Measurements from ENCODE around the gene ZC3H18.

ZC3H18 gene

DNA sequence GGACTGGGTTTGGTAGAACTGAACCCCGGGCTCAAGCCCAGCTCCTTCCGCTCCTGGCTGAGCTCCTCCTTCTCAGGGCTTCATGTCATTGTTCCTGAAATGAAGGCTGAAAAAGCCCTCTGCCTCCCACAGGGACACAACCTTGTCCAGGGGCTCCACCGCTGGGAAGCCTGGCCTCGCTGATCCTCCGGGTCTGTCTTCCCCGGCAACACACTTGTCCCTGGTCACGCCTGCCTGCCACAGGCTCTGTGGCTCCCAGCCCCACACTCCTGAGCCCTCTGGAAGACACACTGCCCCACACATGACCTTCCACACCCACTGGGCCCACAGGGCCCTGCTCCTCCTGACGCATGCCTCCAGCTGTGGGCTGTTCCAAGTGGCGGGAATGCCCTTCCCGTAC, 18.0 kb upstream of the ZC3H18 start:
- FAIRE-seq = no peak

DNA sequence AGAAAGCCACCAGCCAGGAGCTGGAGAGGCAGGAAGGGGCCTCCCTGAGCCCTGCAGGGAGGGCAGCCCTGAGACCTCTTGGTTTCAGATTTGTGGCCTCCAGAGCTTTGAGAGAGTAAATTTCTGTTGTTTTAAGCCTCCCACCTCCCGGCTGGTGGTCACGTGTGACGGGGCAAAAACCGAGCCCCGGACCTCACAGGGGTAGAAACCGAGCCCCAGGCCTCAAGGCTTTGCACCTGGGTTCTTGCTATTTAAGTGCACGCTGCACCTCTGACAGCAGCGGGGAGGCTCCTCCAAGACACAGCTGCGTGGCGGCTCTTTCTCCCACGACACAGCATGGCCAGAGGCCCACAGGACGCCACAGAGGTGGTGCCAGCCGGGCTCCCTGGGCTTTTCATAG, 17.4 kb upstream of the ZC3H18 start:
- no peak for FAIRE-seq

DNA sequence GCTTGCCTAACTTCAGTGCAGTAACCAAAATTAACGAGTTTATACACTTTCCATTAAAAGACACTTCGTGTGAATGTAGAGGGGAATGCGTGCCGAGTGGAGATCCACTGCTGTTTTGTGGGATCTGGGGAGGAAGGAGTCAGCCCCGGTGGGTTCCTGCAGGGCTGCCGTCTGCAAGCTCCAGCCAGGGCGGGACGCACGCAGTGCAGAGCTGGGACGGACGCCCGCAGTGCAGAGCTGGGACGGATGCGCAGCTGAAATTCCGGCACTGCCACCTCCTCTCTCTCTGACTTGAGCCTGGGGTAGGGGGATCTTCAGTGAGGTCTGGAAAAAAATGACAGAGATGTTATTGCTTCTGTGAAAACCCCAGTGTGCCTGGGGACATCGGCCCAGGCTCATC, 16.5 kb upstream of the ZC3H18 start:
- no peak for FAIRE-seq

DNA sequence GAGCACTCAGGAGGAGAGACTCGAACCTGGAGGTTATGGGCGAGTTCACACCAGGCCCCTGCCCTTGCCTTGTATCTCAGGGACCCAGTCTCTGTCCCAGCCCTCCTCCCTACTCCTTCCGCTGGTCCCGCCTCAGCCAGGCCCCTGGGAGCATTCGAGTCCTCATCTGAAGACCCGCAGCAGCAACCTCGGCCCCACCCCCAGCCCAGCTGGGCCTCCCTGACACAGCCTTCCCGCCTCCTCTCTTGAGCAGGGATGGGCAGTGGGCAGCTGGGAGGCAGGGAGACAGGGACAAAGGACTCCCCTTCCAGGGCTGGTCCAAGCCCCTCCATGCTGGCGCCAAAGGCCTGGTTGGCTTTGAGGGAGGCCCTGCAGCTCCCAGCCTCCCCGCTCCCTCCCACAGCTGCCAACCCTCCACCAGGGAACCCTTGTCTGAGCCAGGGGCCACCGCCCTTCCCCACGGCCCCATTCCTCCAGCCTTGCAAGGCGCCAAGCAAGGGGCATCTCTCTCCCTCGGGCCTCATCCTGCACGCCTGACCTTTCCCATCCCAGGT, 15.4 kb upstream of the ZC3H18 start:
- no peak for FAIRE-seq

DNA sequence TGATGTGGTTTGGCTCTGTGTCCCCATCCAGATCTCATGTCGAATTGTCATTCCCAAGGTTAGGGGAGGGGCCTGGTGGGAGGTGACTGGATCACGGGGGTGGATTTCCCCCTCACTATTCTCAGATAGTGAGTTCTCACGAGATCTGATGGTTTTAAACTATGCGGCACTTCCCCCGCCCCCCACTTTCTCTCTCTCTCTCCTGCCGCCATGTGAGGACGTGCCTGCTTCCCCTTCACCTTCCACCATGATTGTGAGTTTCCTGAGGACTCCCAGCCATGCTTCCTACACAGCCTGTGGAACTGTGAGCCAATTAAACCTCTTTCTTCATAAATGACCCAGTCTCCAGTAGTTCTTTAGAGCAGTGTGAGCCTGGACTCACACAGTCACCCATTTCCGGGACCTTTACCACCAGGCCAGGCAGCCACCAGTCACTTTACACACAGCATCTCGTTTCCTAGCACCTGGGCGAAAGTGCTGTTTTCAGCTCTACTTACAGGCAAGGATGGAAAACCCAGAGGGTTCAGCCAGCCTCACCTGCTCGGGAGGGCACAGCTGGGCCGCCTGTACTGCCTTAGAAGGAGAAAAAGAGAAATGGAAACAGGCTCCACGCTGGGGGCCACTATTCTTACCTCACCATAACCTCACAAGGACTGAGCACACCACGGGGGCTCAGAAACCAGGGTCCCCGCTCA, 13.8 kb upstream of the ZC3H18 start:
- no peak for FAIRE-seq

DNA sequence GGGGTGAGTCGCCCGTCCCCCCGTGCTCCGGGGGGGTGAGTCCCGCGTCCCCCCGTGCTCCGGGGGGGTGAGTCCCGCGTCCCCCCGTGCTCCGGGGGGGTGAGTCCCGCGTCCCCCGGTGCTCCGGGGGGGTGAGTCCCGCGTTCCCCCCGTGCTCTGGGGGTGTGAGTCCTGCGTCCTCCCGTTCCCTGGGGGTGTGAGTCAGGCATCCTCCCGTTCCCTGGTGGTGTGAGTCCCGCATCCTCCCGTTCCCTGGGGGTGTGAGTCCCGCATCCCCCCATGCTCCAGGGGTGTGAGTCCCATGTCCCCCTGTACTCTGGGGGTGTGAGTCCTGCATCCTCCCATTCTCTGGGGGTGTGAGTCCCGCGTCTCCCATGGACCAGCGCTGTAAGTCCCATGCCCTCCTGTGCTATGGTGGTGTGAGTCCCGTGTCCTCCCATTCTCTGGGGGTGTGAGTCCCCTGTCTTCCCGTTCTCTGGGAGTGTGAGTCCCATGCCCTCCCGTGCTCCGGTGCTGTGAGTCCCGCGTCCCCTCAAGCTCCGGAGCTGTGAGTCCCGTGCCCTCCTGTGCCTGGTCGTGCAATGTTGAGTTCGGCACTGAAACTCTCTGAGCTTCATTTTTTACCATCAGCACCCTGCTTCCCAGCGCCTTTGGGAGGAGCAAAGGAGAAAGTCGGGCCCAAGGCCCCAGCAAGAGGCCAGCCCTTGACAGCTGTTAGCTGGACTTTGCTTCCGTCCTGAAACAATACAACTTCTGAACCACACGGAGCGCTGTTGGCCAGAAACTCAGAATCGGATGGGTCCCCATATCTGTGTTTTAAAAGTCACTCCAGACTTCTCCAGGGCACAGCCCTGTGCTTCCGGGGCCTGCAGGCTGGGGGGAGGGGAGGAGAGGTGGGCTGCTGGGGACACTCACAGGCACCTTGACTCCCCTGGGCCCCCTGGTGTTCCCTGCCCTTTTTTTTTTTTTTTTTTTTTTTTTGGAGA, 11.5 kb upstream of the ZC3H18 start:
- no peak for FAIRE-seq

DNA sequence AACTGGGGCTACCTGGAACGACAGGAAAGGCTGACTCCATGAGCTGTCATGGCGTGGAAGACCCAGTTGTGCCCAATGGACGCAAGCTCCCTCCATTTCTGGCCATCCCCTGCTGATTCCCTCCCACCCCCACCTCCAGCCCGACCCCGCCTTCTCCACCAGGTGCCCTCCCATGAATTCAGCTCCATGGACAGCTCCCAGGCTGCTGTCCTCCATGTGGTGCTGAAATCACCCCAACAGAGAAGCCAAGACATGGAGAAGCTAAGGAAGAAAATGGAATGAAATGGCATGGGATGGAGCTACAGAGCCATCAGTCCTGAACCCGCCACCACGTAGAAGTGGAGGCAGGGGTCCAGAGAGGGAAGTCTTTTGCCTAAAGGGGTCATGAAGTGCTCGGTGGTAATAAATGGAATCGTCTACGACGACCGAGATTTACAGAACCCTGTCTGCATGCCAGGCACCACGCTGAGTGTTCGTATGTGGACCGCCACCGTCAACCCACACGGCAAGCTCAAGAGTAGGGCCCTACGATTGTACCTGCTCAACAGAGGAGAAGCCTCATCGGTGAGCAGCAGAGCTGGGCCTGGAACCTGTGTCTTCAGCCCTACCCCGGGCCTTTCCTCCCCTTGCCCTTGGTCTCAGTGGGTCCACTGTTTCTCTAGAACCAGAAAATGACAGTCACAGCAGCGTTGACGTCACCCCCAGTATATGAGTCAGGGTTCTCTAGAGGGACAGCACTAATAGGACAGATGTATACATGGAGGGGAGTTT, 9.3 kb upstream of the ZC3H18 start:
- no peak for FAIRE-seq

DNA sequence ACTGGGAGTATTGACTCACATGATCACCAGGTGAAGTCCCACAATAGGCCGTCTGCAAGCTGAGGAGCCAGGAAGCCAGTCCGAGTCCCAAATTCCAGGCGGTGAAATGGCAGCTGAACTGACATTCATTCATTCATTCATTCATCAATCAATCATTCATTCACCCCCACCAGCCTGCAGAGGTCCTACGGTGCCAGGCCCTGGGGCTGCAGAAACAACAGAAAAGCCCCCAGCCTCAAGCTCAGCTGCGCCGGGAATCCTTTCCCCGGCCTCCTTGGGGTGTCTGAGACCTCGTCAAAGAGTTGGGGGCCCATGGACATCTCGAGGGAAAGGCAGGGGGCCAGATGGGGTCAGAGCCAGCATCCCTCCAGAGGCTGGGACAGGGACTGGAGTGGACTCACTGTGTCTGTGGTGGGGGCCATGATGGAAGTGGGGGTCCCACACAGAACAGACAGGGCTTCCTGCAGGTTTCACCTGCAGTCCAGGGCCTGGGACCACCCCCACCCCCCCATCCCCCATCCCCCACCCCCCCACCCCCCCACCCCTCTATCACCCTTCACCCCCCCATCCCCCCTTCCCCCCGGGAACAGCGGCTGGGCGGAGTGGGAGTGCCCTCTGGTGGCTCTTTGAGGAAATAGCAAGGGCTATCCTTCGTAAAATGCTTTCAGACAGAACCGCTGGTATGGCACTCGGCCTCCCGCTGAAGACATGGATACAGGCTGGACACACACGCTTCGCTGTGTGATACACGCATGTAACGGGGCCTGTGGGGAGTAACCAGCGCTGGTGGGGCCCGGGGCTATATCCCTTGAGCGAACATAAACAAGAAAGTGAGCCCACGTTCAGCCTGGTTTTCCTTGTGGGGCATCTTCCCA, 8.5 kb upstream of the ZC3H18 start:
- FAIRE-seq = no peak

DNA sequence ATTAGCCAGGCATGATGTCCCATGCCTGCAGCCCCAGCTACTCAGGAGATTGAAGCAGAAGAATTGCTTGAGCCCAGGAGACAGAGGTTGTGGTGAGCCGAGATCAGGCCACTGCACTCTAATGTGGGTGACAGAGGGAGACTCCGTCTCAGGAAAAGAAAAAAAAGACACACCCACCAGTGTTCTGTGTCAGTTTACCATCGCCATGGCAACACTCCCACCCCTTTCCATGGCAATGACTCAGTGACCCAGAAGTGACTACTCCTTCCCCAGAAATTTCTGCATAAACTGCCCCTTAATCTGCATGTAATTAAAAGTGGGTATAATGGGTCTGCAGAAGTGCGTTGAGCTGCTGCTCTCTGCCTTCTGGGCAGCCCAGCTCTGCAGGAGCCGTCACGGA, 4.0 kb upstream of the ZC3H18 start:
- no peak for FAIRE-seq

DNA sequence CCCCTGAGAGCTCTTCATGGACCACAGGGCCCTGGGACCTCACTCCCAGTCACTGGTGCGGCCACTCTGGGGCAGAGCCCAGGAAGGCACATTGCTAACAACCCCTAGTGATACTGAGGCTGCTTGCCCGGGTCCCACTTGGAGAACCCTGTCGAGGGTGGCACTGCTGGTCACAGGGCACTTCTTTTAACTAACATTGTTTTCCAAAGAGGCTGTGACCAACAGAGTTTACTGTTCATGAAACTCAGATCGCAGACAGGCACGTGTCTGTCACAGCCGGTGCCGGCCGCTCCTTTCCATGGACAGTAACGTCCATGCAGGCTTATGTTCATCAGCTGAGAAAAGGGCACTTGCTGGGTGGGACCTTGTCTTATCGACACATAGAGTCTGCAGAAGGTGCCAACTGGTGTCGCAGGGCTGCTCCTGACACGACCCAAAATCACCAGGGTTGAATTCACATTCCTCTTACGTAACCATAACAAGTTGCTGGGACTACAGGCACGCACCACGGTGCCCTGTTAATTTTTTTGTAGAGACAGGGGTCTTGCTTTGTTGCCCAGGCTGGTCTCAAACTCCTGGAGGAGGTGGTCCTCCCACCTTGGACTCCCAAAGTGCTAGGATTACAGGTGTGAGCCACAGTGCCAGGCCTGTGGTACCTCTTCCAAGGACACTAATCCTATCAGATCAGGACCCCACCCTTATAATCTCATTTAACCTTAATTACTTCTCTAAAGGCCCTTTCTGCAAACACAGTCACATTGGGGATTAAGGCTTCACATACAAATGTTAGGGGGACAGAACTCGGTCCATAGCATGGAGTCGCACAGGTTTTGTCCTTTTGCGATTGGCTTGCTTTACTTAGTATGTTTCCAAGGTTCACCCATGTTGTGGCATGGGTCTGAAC, 1.2 kb upstream of the ZC3H18 start:
- FAIRE-seq = no peak

DNA sequence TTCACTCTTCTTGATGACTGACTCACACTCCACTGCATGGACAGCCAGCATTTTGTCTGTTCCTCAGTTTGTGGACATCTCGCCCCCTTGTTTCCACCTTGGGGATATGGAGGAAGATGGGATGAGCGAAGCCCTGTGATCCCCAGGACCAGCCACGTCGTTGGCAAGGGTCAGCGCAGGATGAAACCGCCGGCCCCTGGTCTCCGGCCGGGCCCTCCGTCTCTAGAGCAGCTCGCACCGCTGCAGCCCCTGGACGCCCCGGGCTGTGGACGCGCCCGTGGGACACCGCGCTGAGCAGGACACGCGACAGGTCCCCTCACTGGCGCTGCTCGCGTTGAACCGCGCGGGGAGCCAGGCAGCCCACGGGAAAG, 604 bp upstream of the ZC3H18 start:
- no peak for FAIRE-seq

DNA sequence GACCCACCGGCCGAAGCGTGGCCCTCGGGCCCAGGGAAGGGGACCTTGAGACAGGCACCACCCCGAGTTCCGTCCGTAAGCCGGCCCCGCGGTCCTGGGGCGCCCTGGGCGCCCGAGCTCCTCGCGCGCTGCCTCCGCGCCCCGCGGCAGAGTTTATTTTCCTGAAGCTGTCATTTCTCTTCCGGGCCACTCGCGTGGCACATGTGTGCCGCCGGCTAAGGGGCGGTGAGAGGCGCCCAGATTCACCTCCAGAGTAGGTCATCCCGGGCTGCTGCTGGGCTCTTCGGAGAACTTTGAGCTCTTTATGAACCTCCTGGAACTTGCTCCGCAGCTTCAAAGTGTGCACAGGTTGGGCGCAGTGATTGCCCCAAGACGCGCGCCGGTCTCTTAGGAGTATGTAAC, 489 bp downstream of the ZC3H18 start:
- no peak for FAIRE-seq

DNA sequence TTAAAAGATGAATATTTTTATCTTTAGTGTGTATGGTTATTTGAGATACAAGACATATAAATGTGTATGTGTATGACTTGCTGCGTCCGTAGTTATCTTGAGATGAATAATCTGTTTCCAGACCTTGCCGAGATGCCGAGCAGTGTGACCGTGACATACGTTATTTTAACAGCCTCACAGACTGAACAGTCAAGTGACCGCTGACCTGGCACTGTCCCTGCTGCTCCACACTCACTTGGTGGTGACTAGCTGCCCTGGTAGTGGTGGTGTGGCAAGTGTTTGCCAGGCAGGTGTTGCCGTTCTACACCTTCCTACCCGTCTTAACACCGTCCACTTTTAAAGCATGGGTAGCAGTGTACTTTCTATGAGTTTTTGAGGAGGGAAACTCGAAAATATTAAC, 5.0 kb downstream of the ZC3H18 start:
- no peak for FAIRE-seq

DNA sequence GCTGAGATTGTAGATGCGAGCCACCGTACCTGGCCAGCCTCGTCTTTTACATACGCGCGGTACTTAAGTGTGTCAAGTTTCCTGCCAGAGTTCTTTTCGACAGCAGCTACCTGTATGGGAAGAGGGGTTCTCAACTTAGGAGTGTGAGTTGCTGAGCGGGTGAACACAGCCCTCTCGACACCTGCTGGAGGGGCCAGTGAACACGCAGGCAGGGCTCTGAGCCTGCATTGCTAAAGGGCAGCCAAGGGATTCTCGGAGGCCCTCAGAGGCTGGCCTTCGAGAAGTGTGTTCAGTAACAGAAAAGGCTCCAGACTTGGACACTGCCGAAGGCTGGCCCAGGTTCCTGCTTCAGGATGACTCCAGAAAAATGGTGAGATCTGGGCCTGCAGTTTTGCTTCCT, 6.1 kb downstream of the ZC3H18 start:
- no peak for FAIRE-seq

DNA sequence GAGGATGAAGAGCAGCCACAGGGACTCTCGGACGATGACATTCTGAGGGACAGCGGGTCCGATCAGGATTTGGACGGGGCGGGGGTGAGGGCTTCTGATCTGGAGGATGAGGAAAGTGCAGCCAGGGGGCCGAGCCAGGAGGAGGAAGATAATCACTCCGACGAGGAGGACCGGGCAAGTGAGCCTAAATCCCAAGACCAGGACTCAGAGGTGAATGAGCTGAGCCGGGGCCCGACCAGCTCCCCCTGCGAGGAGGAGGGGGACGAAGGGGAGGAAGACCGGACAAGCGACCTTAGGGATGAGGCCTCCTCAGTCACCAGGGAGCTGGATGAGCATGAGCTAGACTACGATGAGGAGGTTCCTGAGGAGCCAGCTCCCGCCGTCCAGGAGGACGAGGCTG, 7.0 kb downstream of the ZC3H18 start:
- FAIRE-seq = no peak

DNA sequence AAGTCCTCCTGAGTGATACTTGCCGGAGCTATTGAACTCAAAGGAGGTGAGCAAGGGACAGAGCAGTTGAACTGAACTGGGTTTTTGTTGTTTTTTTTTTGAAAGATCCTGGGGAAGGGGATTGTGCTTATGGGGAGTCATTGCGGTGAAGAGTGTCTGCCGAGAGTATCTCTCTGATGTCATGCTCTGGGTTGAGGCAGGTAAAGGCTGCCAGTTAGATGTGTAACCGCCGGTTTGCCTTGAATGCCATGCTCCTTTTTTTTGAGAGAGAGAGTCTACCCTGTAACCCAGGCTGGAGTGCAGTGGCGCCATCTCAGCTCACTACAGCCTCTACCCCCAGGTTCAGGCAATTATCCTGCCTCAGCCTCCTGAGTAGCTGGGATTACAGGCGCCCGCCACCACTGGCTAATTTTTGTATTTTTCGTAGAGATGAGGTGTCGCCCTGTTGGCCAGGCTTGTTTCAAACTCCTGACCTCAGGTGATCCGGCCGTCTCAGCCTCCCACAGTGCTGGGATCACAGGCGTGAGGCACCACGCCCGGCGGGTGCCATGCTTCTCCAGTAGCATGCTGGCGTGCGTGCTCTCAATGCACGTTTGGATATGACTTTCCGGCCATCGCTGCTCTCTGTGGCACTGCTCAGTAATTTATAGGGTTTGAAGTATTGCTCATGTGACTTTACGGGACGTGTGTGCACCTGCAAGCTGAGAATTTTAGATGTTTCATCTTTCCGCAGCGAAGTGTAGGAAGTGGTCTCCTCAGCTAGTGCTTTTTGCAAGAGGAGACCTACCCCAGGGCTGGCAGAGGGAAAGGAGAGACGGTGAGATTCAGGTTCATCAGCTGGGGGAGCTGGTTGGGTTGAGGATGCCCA, 8.5 kb downstream of the ZC3H18 start:
- FAIRE-seq = no peak

DNA sequence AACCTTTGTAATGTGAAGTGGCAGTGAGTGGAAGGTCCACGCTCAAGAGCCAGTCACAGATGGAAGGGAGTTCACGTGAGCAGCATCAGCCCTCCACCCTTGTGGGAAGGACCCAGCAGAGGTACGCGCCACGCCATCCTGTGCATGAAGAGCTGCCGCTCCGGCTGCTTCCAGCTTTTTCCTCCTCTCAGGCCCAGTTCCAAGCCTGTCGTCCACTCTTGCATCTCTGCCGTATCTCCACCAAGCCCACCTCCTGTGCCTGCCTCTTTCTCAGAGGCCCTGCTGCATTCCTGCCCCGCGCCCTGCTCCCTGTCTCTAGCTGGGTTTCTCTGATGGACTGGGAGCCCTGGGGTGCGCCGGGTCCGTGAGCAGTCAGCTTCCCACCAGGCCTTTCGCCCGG, 10.2 kb downstream of the ZC3H18 start:
- FAIRE-seq = no peak

DNA sequence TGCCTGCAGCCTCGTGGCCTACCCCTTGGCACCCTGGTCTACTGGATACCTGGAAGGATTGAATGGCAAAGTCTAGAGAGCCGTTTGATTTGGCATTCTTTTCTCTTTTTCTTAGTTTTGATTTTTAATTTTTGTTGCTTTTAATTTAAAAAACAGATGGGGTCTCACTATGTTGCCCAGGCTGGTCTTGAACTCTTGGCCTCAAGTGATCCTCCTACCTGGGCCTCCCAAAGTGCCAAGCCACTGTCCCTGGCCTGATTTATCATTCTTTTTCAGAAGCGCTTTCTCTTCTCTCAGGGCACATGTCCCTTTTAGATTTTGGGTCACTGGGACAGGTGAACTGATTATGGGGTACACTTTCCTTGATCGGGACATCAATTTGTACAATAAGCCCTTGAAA, 10.8 kb downstream of the ZC3H18 start:
- no peak for FAIRE-seq

DNA sequence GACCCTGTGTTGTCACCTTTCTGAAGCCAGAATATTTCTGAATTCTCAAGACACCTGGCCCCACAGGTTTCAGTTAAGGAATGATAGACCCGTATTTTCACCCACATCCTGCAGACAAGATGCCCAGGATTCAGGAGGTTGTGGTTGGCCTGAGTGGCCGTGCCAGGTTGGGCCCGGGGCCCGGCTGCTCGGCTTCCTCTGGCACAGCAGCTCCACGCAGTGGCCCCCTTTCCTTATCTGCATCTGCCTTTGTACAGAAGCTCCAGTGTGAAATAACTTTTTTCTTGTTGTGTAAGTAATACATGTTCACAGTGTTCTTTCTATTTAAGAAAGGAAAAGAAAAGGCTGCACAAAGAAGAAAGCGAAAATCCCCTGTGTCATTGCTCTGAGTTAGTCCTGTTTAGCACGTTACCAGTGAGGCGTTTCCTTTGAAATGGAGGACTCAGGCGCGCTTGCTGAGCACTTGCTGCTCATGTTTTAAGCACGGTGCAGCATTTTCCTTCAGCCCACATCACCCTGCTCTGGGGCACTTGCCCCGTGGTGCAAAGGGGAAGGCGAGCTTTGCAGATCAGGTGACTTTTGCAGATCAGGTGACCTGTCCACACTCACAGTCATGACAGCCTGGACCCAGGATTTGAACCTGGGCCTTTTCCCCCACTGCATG, 12.8 kb downstream of the ZC3H18 start:
- no peak for FAIRE-seq
